OCI-LY1 (cell line): Measurements from ENCODE around the gene PKD1.

Experiments used
- CTCF ChIP-seq: fragments of 200-600 bp; sonication (generic), shearing (Covaris generic); IDR thresholded peaks from 2 replicates; pipeline ENCODE4 v1.5.1; 2017; ENCODE audit warnings: mild to moderate bottlenecking, antibody characterized with exemption, low read length, moderate library complexity, mixed read lengths
- EZH2 ChIP-seq: fragments of 200-600 bp; sonication (generic), shearing (Covaris generic); IDR thresholded peaks from 2 replicates; pipeline ENCODE4 v1.8.0; 2017; ENCODE audit warnings: borderline replicate concordance, mixed run types, mild to moderate bottlenecking, antibody characterized with exemption, low read length, moderate library complexity, mixed read lengths

- TF ChIP-seq CTCF (no peak), EZH2 (no peak)
Observed at GRCh38 chr16:2174396-2175131, 38.9 kb upstream of the PKD1 start.
